Measurements from ENCODE around the gene LHX1. TPM values are rescaled to one million over a fixed set of nuclear protein-coding genes. Genes with fewer than 3 reads are reported as not detected.

The LHX1 gene
- total and polyA plus RNA-seq, 9 of the 15 experiments (the other 6 are each of a cell fraction or from before 2014, with no cell fraction given), result 0.05 to 0.64 (median 0.07) TPM; not detected in 6

GRCh38 chr17:36947922-36948716 lies 10.8 kb downstream of the LHX1 start:
- FAIRE-seq (no peak), ATAC-seq (no peak), DNase-seq (ENCODE audit: extremely low read depth in 1 of 4, low spot score in 3 of 4) (no peak)
- Histone ChIP-seq H3K79me2 (ENCODE audit: control insufficient read depth, insufficient read depth, low read length) (peaks cover 40% of the 10 kb centered on the region), H3K4me1 (replicated peaks in 1 of 2; ENCODE audit: control insufficient read depth in 2 of 2, insufficient read depth in 2 of 2, low read length in 2 of 2) (peaks cover 23 to 24% of the 10 kb centered on the region in 2 experiments), H3K27me3 (ENCODE audit: control insufficient read depth in 2 of 2, insufficient read depth in 2 of 2, low read length in 2 of 2) (peaks cover 3 to 13% of the 10 kb centered on the region in 2 experiments; a peak in 2 of 5 replicates), H3K9ac (ENCODE audit: insufficient read depth in 1 of 2, low read depth in 2 of 2, low read length in 2 of 2) (peak overlapping the region; percentile 89 to 94), H2AFZ (ENCODE audit: low read depth, low read length) (peak overlapping the region; percentile 99), H4K20me1 (replicated peaks; ENCODE audit: control insufficient read depth, insufficient read depth, low read length) (no peaks in the 10 kb centered on the region), H3K4me2 (ENCODE audit: insufficient read depth, low read length) (peak overlapping the region; percentile 92), H3K27ac (ENCODE audit: extremely low read depth, low read depth, low read length) (peak overlapping the region; percentile 64; the same call in 2 of the 3 replicates), H3K9me1 (ENCODE audit: control insufficient read depth, insufficient read depth, low read length) (no peaks in the 10 kb centered on the region), H3K9me3 (replicated peaks; ENCODE audit: control insufficient read depth, insufficient read depth, low read depth, low read length) (no peaks in the 10 kb centered on the region), H3K36me3 (ENCODE audit: control insufficient read depth, insufficient read depth, low read length) (peaks cover 31% of the 10 kb centered on the region), H3K4me3 (peak overlapping the region; percentile 92)
- in situ Hi-C loops (cut with MboI) (no loop called here), intact Hi-C loops (cut with micrococcal nuclease) (no loop called here)
- TSS peak; percentile 95 for BruUV-seq (replicated peaks)
- WGBS (ENCODE audit: insufficient coverage, low coverage, missing lambda C conversion rate), result 7% methylated on average over 26 of the region's 26 CpGs
- ChIA-PET POLR2A (interaction anchor here (0.8 to 1.7 kb wide), 3 partner anchors 9 to 23 kb away, joined by 3 to 10 read pairs (median 3); no protein-coding TSS in a partner anchor), CTCF (ENCODE audit: low intra/inter-chr PET ratio) (no interaction called here)
- TF ChIP-seq FOXP1 (CRISPR knock-in tag; IDR thresholded peaks at IDR 0.05) (no peak), ZBTB17 (CRISPR knock-in tag; IDR thresholded peaks at IDR 0.05) (no peak), FIP1L1 (IDR thresholded peaks at IDR 0.05; ENCODE audit: low read depth, low read length, poor library complexity, severe bottlenecking) (no peak), FOXJ2 (tag; IDR thresholded peaks at IDR 0.05) (0 out of 2 replicates have a peak, but pooled peaks have one; percentile 33), MECOM (CRISPR knock-in tag; IDR thresholded peaks at IDR 0.05) (0 out of 2 replicates have a peak, but pooled peaks have one; percentile 23), BRD4 (IDR thresholded peaks at IDR 0.05) (no peak), MAX (CRISPR knock-in tag; IDR thresholded peaks at IDR 0.05) (no peak), ARHGAP35 (IDR thresholded peaks at IDR 0.05; ENCODE audit: partially characterized antibody) (no peak), PHF8 (IDR thresholded peaks at IDR 0.05; ENCODE audit: borderline replicate concordance, low read length) (peak; percentile 55; the same call in 1 of the 2 replicates), ZBTB12 (CRISPR knock-in tag; IDR thresholded peaks at IDR 0.05) (no peak), CBFB (CRISPR knock-in tag; IDR thresholded peaks at IDR 0.05) (0 out of 2 replicates have a peak, but pooled peaks have one; percentile 55), SRSF3 (IDR thresholded peaks at IDR 0.05; ENCODE audit: insufficient read depth, low read length) (no peak), NR2F6 (CRISPR knock-in tag; IDR thresholded peaks at IDR 0.05) (no peak), MEF2A (IDR thresholded peaks at IDR 0.05; ENCODE audit: control insufficient read depth, low read depth, low read length) (no peak), ZBTB9 (CRISPR knock-in tag; IDR thresholded peaks at IDR 0.05) (no peak), JUND (IDR thresholded peaks at IDR 0.05; ENCODE audit: borderline replicate concordance, low read depth, low read length) (no peak), JUND (tag; IDR thresholded peaks at IDR 0.05; ENCODE audit: borderline replicate concordance, low read depth, low read length) (no peak)
